ENCODE measurements around the gene MICALL1. TPM values are rescaled to one million over a fixed set of nuclear protein-coding genes. Genes with fewer than 3 reads are reported as not detected.

MICALL1 gene
- total and polyA plus RNA-seq, 8 donors = 15.0 to 36.8 (median 24.8) TPM

- ATAC-seq = no peak
- no peak overlapping the region for H3K4me3 ChIP-seq
- H3K9me3 ChIP-seq = no peaks in the 10 kb centered on the region
- no peaks in the 10 kb centered on the region for H3K4me1 ChIP-seq
- TF ChIP-seq CTCF (IDR thresholded peaks at IDR 0.05) = no peak
- no peaks in the 10 kb centered on the region for H3K27me3 ChIP-seq
- peaks cover 9 to 100% of the 10 kb centered on the region in 2 donors for H3K36me3 ChIP-seq
- intact Hi-C loops (cut with DNase I) = no loop called here
- DNase-seq = no peak
- no peak overlapping the region for H3K27ac ChIP-seq
Observed at GRCh38 chr22:37870273-37870672, 35.8 kb upstream of the MICALL1 start.

GRCh38 chr22:37880668-37881440, 25.2 kb upstream of the MICALL1 start:
- intact Hi-C loops (cut with DNase I) = loop anchor here in 1 of 2 donors (10.0 kb wide), 1 partner anchor 84 kb away; no protein-coding TSS in a partner anchor
- Histone ChIP-seq H3K9me3 (no peaks in the 10 kb centered on the region), H3K27ac (no peak overlapping the region), H3K4me3 (no peak overlapping the region), H3K27me3 (no peaks in the 10 kb centered on the region), H3K36me3 (peaks cover 0 to 90% of the 10 kb centered on the region in 2 donors), H3K4me1 (no peaks in the 10 kb centered on the region)
- ATAC-seq (no peak), DNase-seq (no peak)
- no peak for TF ChIP-seq CTCF (IDR thresholded peaks at IDR 0.05)

- TF ChIP-seq CTCF (IDR thresholded peaks at IDR 0.05) = no peak
- Histone ChIP-seq H3K4me3 (no peak overlapping the region), H3K36me3 (peaks cover 0 to 90% of the 10 kb centered on the region in 2 donors), H3K27me3 (no peaks in the 10 kb centered on the region), H3K9me3 (no peaks in the 10 kb centered on the region), H3K27ac (no peak overlapping the region), H3K4me1 (peaks cover 9 to 10% of the 10 kb centered on the region in 2 donors)
- ATAC-seq (no peak), DNase-seq (no peak)
- intact Hi-C loops (cut with DNase I) = loop anchor here in 1 of 2 donors (10.0 kb wide), 1 partner anchor 80 kb away; no protein-coding TSS in a partner anchor
Observed at GRCh38 chr22:37884420-37884819, 21.7 kb upstream of the MICALL1 start.

GRCh38 chr22:37887584-37888378, 18.3 kb upstream of the MICALL1 start:
- peak in 3 of 4 donors; percentile 60 to 87 (median 80) for DNase-seq
- Histone ChIP-seq H3K27ac (peak overlapping the region; percentile 53), H3K4me3 (no peak overlapping the region), H3K27me3 (no peaks in the 10 kb centered on the region), H3K4me1 (peaks cover 12 to 15% of the 10 kb centered on the region in 2 donors), H3K36me3 (peaks cover 0 to 80% of the 10 kb centered on the region in 2 donors), H3K9me3 (no peaks in the 10 kb centered on the region)
- intact Hi-C loops (cut with DNase I) = loop anchor here in 1 of 2 donors (10.0 kb wide), 1 partner anchor 77 kb away; no protein-coding TSS in a partner anchor
- peak; percentile 82 for ATAC-seq
- TF ChIP-seq CTCF (IDR thresholded peaks at IDR 0.05) = peak; percentile 37 to 44

- Histone ChIP-seq H3K27me3 (no peaks in the 10 kb centered on the region), H3K36me3 (peaks cover 0 to 48% of the 10 kb centered on the region in 2 donors), H3K27ac (no peak overlapping the region), H3K9me3 (no peaks in the 10 kb centered on the region), H3K4me1 (peaks cover 28 to 50% of the 10 kb centered on the region in 2 donors), H3K4me3 (no peak overlapping the region)
- TF ChIP-seq CTCF (IDR thresholded peaks at IDR 0.05) = no peak
- intact Hi-C loops (cut with DNase I) = no loop called here
- no peak for DNase-seq
- no peak for ATAC-seq
Observed at GRCh38 chr22:37891926-37892325, 14.2 kb upstream of the MICALL1 start.
